IMR-90 (cell line): ENCODE data around the gene FXYD1. TPM values are rescaled to one million over a fixed set of nuclear protein-coding genes. Genes with fewer than 3 reads are reported as not detected.

Source experiments
- ATAC-seq: fragments of 200-7000 bp; cut with Tn5 transposase; 2 replicates; pipeline ENCODE4 v1.9.1; 2020; ENCODE audit warnings: low read depth, mild to moderate bottlenecking, moderate library complexity
- BruUV-seq: library from RNA; stranded (reverse); fragments of 400-500 nt; replicated peaks from 2 replicates; lab custom pipeline; 2021; lab: Mats Ljungman, UMichigan
- CTCF ChIA-PET: fragments of 300-600 bp; formaldehyde crosslinking; extraction: SDS; loops from one replicate; lab custom pipeline; 2021; ENCODE audit warnings: antibody characterized with exemption; lab: Yijun Ruan, JAX
- POLR2A ChIA-PET: fragments of 300-600 bp; sonication (Branson Sonifier 250); formaldehyde crosslinking; loops from one replicate; lab custom pipeline; 2022; ENCODE audit warnings: antibody characterized with exemption; ENCODE audit not compliant: unreplicated experiment; lab: Charles Lee
- DNase-seq: peaks from one replicate; pipeline ENCODE4 v3.0.0; 2013
- H2AFZ ChIP-seq: replicated peaks from 2 replicates; pipeline ENCODE3; 2013; ENCODE audit warnings: low read length, mild to moderate bottlenecking; ENCODE audit not compliant: poor library complexity
- H2AK5ac ChIP-seq: 2 replicates; pipeline ENCODE4 v1.6.1; 2013; ENCODE audit warnings: low read depth, low read length, inconsistent platforms
- H2AK9ac ChIP-seq: replicated peaks from 2 replicates; pipeline ENCODE3; 2013; ENCODE audit warnings: mild to moderate bottlenecking, low read depth, low read length, moderate library complexity; ENCODE audit not compliant: poor library complexity
- H2BK120ac ChIP-seq: 2 replicates; pipeline ENCODE4 v1.6.1; 2013; ENCODE audit warnings: low read depth, low read length, inconsistent platforms
- H2BK15ac ChIP-seq: 3 replicates; pipeline ENCODE4 v1.6.1; 2013; ENCODE audit warnings: low read depth, low read length, inconsistent platforms
- H2BK20ac ChIP-seq: 2 replicates; pipeline ENCODE4 v1.6.1; 2013; ENCODE audit warnings: low read depth, mild to moderate bottlenecking, inconsistent platforms, low read length, moderate library complexity
- H2BK5ac ChIP-seq: 2 replicates; pipeline ENCODE4 v1.6.1; 2013; ENCODE audit warnings: mild to moderate bottlenecking, low read depth, low read length, inconsistent platforms; ENCODE audit not compliant: poor library complexity, severe bottlenecking
- H3K14ac ChIP-seq: replicated peaks from 2 replicates; pipeline ENCODE4 v1.6.1; 2013; ENCODE audit warnings: low read depth, low read length, inconsistent platforms
- H3K18ac ChIP-seq: 2 replicates; pipeline ENCODE4 v1.6.1; 2013; ENCODE audit warnings: low read depth, low read length, control low read depth
- H3K23ac ChIP-seq: 2 replicates; pipeline ENCODE4 v1.6.1; 2013; ENCODE audit warnings: low read depth, low read length, inconsistent platforms
- H3K27ac ChIP-seq: 2 replicates; pipeline ENCODE4 v1.5.1; 2013; ENCODE audit warnings: mild to moderate bottlenecking, control low read depth, low read length; ENCODE audit not compliant: insufficient read depth
- H3K27me3 ChIP-seq: 2 replicates; pipeline ENCODE4 v1.6.1; 2013; ENCODE audit warnings: low read length; ENCODE audit not compliant: control insufficient read depth, insufficient read depth
- H3K36me3 ChIP-seq: 2 replicates; pipeline ENCODE4 v1.6.1; 2013; ENCODE audit warnings: low read length, mixed read lengths; ENCODE audit not compliant: control insufficient read depth, insufficient read depth
- H3K4ac ChIP-seq: 2 replicates; pipeline ENCODE4 v1.6.1; 2013; ENCODE audit warnings: low read depth, low read length, inconsistent platforms
- H3K4me1 ChIP-seq: 2 replicates; pipeline ENCODE4 v1.6.1; 2013; ENCODE audit warnings: low read length, mixed read lengths; ENCODE audit not compliant: control insufficient read depth, insufficient read depth
- H3K4me2 ChIP-seq: 2 replicates; pipeline ENCODE4 v1.6.1; 2013; ENCODE audit warnings: low read depth, mild to moderate bottlenecking, control low read depth, low read length, moderate library complexity
- H3K4me3 ChIP-seq: 2 replicates; pipeline ENCODE4 v1.5.1; 2013; ENCODE audit warnings: low read depth, mild to moderate bottlenecking, control low read depth, low read length, moderate library complexity; ENCODE audit not compliant: insufficient read depth
- H3K56ac ChIP-seq: 2 replicates; pipeline ENCODE4 v1.6.1; 2013; ENCODE audit warnings: low read length, inconsistent platforms; ENCODE audit not compliant: insufficient read depth; ENCODE audit errors: extremely low read depth
- H3K79me1 ChIP-seq, 2 experiments: 2 replicates each; pipeline ENCODE4 v1.6.1; 2013; ENCODE audit warnings: low read length in 2 of 2, inconsistent platforms in 1 of 2, low read depth in 1 of 2
- H3K9ac ChIP-seq: 2 replicates; pipeline ENCODE4 v1.6.1; 2013; ENCODE audit warnings: low read depth, low read length, control low read depth
- H3K9me1 ChIP-seq: 2 replicates; pipeline ENCODE4 v1.6.1; 2013; ENCODE audit warnings: low read length, inconsistent platforms; ENCODE audit not compliant: insufficient read depth
- H3K9me3 ChIP-seq: 2 replicates; pipeline ENCODE4 v1.6.1; 2013; ENCODE audit warnings: low read length; ENCODE audit not compliant: control insufficient read depth, insufficient read depth
- H4K20me1 ChIP-seq: 2 replicates; pipeline ENCODE4 v1.6.1; 2013; ENCODE audit warnings: low read length, inconsistent platforms; ENCODE audit not compliant: insufficient read depth
- H4K5ac ChIP-seq: 2 replicates; pipeline ENCODE4 v1.6.1; 2013; ENCODE audit warnings: mild to moderate bottlenecking, low read depth, low read length, control low read depth
- H4K8ac ChIP-seq, 2 experiments: 2 replicates each; pipeline ENCODE4 v1.6.1; 2013; ENCODE audit warnings: low read depth in 2 of 2, low read length in 2 of 2, control low read depth in 1 of 2, inconsistent platforms in 1 of 2
- H4K91ac ChIP-seq: 2 replicates; pipeline ENCODE4 v1.6.1; 2013; ENCODE audit warnings: low read depth, low read length, inconsistent platforms; ENCODE audit not compliant: insufficient read depth
- CEBPB ChIP-seq: IDR thresholded peaks from 2 replicates; pipeline ENCODE4 v1.6.1; 2012; ENCODE audit warnings: low read depth, low read length, improper control_type of control experiment
- CHD1 ChIP-seq: IDR thresholded peaks from 2 replicates; pipeline ENCODE4 v1.6.1; 2012; ENCODE audit warnings: low read depth, low read length, improper control_type of control experiment
- FOS ChIP-seq: fragments of 150-350 bp; IDR thresholded peaks from 2 replicates; pipeline ENCODE4 v1.6.1; 2016; ENCODE audit warnings: low read depth, low read length
- NFE2L2 ChIP-seq: fragments of 150-350 bp; IDR thresholded peaks from 2 replicates; pipeline ENCODE4 v1.6.1; 2016; ENCODE audit warnings: low read depth, mild to moderate bottlenecking, low read length
- RAD21 ChIP-seq: IDR thresholded peaks from 2 replicates; pipeline ENCODE4 v1.6.1; 2012; ENCODE audit warnings: low read length, improper control_type of control experiment
- WGBS, 2 experiments: methylation state at CpG; one replicate each; pipeline versions ENCODE4 v1.1.5 to v1.1.7; 2013; ENCODE audit warnings: missing lambda C conversion rate in 2 of 2; ENCODE audit not compliant: insufficient read length in 1 of 2; ENCODE audit errors: extremely low coverage in 2 of 2; 5-methylcytosine and 5-hydroxymethylcytosine counted together
- dilution Hi-C: fragments of 300-500 bp; cut with HindIII; formaldehyde crosslinking; loops from one replicate; pipeline ENCODE4 v1.14.3; 2018; ENCODE audit warnings: low sequenced_read_pairs; ENCODE audit not compliant: unreplicated experiment
- in situ Hi-C: fragments of 300-500 bp; cut with MboI; formaldehyde crosslinking; loops from 3 replicates; pipeline ENCODE4 v1.14.3; 2019; ENCODE audit warnings: low sequenced_read_pairs, inconsistent platforms, mixed read lengths
- intact Hi-C: fragments of 100-400 bp; cut with micrococcal nuclease; formaldehyde crosslinking; loops from 2 replicates; pipeline ENCODE4 v1.10.0; 2022
- polyA plus RNA-seq, 3 experiments: library from polyadenylated mRNA; depleted of rRNA; stranded (reverse); fragments of >200 nt; gene quantifications; 2 replicates each; pipeline ENCODE4 v1.2.3, GENCODE V29; 2012; ENCODE audit warnings: low replicate concordance in 1 of 3
- total RNA-seq: library from RNA; depleted of rRNA; stranded (reverse); fragments of >200 nt; gene quantifications from 2 replicates; pipeline ENCODE4 v1.2.3, GENCODE V29; 2012

The FXYD1 gene
- total and polyA plus RNA-seq, 2 of the 4 experiments (the other 2 are of a cell fraction), result 0.18 to 3.9 TPM

DNA sequence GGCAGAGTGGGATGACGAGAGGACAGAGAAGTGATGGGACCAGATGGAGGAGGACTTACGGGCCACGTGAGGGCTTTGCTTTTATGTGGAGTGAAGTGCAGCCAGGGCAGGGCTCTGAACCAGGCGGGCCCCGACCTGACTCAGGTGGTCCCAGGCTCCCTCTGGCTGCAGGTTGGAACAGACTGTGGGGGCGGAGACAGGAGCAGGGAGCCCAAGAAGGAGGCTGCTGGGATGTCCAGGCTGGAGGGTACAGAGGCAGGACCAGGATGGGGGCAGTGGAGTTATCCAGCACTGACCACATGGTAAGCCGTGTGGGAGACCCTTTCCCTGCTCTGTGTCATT is 18.0 kb downstream of the FXYD1 start:
- Histone ChIP-seq H4K8ac (no peak overlapping the region), H2BK120ac (no peak overlapping the region), H3K27me3 (no peaks in the 10 kb centered on the region), H3K79me1 (peaks cover 8 to 42% of the 10 kb centered on the region in 2 experiments; a peak in 2 of 4 replicates), H3K9ac (no peak overlapping the region), H3K9me3 (peaks cover 1% of the 10 kb centered on the region; the same call in 1 of the 2 replicates), H3K27ac (no peak overlapping the region), H3K14ac (no peak overlapping the region), H3K36me3 (peaks cover 31% of the 10 kb centered on the region), H2BK20ac (no peak overlapping the region), H3K4me3 (no peak overlapping the region), H3K4ac (no peak overlapping the region), H4K20me1 (0 out of 2 replicates have a peak, but pooled peaks cover 2% of the 10 kb centered on the region), H3K9me1 (peaks cover 8% of the 10 kb centered on the region; the same call in 1 of the 2 replicates), H3K56ac (no peak overlapping the region), H3K23ac (no peak overlapping the region), H2AK5ac (no peak overlapping the region), H2BK15ac (no peak overlapping the region), H2AK9ac (peak overlapping the region; percentile 3), H3K4me2 (no peak overlapping the region), H2AFZ (no peak overlapping the region), H3K4me1 (peaks cover 9% of the 10 kb centered on the region), H4K5ac (no peak overlapping the region), H4K91ac (no peak overlapping the region), H2BK5ac (no peak overlapping the region), H3K18ac (no peak overlapping the region)
- intact Hi-C loops (no loop called here), in situ Hi-C loops (no loop called here), dilution Hi-C loops (no loop called here)
- no peak for DNase-seq
- ATAC-seq, result no peak
- no TSS peak for BruUV-seq
- WGBS, 2 experiments, result 100% methylated on average over 1 of the region's 7 CpGs; no CpG with 5 or more reads in 1 of the 2 experiments
- ChIA-PET POLR2A (no interaction called here), CTCF (no interaction called here)
- TF ChIP-seq CHD1 (no peak), FOS (no peak), CEBPB (no peak), RAD21 (no peak), NFE2L2 (no peak)
